Nephron (organoid): ENCODE data around the gene ARG2.

Experiments
- H3K27ac Mint-ChIP-seq, 3 experiments: 2 replicates each; pipeline ENCODE4 v1.8.0; 2020; ENCODE audit warnings: mixed read lengths in 3 of 3, mild to moderate bottlenecking in 2 of 3, moderate library complexity in 1 of 3
- H3K27me3 Mint-ChIP-seq: 2 replicates; pipeline ENCODE4 v1.8.0; 2021; ENCODE audit warnings: low read depth, mild to moderate bottlenecking, moderate library complexity, mixed read lengths
- H3K36me3 Mint-ChIP-seq: 2 replicates; pipeline ENCODE4 v1.8.0; 2020; ENCODE audit warnings: low read depth, mixed read lengths
- H3K4me1 Mint-ChIP-seq: 2 replicates; pipeline ENCODE4 v1.8.0; 2020; ENCODE audit warnings: mixed read lengths
- H3K4me3 Mint-ChIP-seq, 3 experiments: 2 replicates each; pipeline ENCODE4 v1.8.0; 2020; ENCODE audit warnings: mild to moderate bottlenecking in 3 of 3, mixed read lengths in 3 of 3, moderate library complexity in 2 of 3
- H3K9me3 Mint-ChIP-seq: 2 replicates; pipeline ENCODE4 v1.8.0; 2020; ENCODE audit warnings: mixed read lengths
- CTCF ChIP-seq, 3 experiments: fragments of 200-600 bp; sonication (generic); IDR thresholded peaks; one replicate each; pipeline ENCODE4 v1.5.0; 2021; ENCODE audit warnings: antibody characterized with exemption in 3 of 3; ENCODE audit not compliant: unreplicated experiment in 3 of 3

Gene ARG2

DNA sequence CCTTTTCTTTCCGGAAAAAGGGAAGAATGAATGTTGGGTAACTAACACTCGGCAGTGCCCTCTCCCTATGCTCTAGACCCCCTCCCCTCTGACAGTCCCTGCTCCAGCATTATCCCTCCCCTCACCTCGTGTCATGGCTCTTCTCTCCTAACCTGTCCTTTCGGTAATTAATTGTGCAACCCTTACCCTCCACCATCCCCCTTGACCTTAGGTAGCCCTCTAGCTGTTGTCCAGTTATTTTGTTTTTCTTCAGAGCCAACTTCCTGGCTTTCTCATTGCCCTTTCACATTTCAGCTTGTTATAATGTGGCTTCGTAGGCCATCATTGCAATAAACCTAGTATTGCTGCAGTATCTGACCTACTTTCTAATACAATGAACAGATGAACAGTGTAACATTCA lies 11.2 kb downstream of the ARG2 start:
- Mint-ChIP-seq H3K27me3 (no peaks in the 10 kb centered on the region), H3K4me1 (no peaks in the 10 kb centered on the region), H3K36me3 (no peaks in the 10 kb centered on the region), H3K27ac (no peak overlapping the region), H3K4me3 (no peak overlapping the region), H3K9me3 (no peaks in the 10 kb centered on the region)
- TF ChIP-seq CTCF (IDR thresholded peaks at IDR 0.05; ENCODE audit: unreplicated experiment in 3 of 3): no peak

GRCh38 chr14:67633451-67634147 lies 13.9 kb downstream of the ARG2 start:
- H3K4me3 Mint-ChIP-seq: no peak overlapping the region
- no peaks in the 10 kb centered on the region for H3K4me1 Mint-ChIP-seq
- no peak overlapping the region for H3K27ac Mint-ChIP-seq
- no peaks in the 10 kb centered on the region for H3K27me3 Mint-ChIP-seq
- H3K9me3 Mint-ChIP-seq: no peaks in the 10 kb centered on the region
- no peaks in the 10 kb centered on the region for H3K36me3 Mint-ChIP-seq
- no peak for TF ChIP-seq CTCF (IDR thresholded peaks at IDR 0.05; ENCODE audit: unreplicated experiment in 3 of 3)

DNA sequence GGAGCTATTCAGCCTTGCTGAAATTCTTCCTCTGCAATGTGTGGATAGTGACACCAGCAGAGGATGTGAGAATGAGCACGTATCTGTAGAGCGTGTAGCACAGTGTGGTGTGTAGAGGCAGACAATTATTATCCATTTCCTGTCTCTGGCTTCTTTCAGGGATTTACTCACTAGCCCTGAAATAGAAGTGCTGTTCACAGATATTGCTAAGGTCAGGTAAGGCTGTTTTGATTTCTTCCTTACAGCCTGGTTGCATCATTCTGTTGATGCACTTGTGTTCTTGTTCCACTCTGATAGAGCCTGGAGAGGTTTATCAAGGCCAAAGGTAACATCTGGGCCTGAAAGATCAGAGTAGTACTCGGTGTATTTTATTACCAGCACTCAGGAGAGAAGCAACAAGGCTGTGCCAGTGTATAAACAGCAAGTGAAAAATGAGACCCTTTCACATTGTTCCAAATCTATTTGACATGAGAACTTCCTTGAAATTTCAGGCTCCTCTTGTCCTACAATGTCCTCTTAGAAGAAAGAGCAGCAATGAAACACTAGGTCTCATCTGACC lies 16.7 kb downstream of the ARG2 start:
- Mint-ChIP-seq H3K36me3 (no peaks in the 10 kb centered on the region), H3K4me3 (no peak overlapping the region), H3K4me1 (no peaks in the 10 kb centered on the region), H3K9me3 (no peaks in the 10 kb centered on the region), H3K27ac (no peak overlapping the region), H3K27me3 (no peaks in the 10 kb centered on the region)
- TF ChIP-seq CTCF (IDR thresholded peaks at IDR 0.05; ENCODE audit: unreplicated experiment in 3 of 3): no peak

DNA sequence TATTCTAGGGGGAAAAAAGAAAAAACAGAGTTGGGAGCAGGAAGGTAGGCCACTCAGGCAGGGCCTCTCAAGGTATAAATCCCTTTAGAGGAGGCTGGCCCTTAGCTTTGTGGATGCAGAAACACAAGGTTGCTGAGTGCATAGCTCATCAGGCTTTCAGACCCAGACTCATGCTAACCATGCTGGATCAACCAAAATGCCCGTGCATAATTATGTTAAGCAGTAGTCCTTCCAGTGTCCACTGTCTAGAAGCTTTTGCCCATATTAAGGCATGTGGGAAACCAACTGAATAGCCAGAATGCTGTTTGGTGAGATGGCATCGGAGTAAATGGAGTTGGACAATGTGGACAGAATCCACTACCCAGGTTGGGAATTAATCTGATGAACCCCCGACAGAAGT lies 18.9 kb downstream of the ARG2 start:
- Mint-ChIP-seq H3K27me3 (no peaks in the 10 kb centered on the region), H3K36me3 (peaks cover 6% of the 10 kb centered on the region), H3K9me3 (no peaks in the 10 kb centered on the region), H3K4me3 (no peak overlapping the region), H3K4me1 (no peaks in the 10 kb centered on the region), H3K27ac (no peak overlapping the region)
- no peak for TF ChIP-seq CTCF (IDR thresholded peaks at IDR 0.05; ENCODE audit: unreplicated experiment in 3 of 3)

DNA sequence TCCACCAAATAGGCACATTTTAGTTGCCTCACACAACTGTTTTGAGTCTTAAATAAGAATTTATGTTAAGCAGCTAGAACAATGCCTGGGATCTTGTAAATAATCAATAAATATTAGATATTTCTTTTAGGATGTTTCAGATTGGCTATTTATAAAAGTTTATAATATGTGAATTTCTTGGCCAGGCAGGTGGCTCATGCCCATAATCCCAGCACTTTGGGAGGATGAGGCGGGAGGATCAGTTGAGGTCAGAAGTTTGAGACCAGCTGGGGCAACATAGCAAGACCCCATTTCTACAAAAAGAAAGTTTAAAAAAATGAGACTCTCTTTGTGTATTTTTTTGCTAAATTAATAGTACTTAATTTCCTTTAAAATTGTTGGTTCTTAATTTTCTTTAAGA lies 21.8 kb downstream of the ARG2 start:
- Mint-ChIP-seq H3K27ac (no peak overlapping the region), H3K27me3 (no peaks in the 10 kb centered on the region), H3K36me3 (peaks cover 15% of the 10 kb centered on the region), H3K9me3 (no peaks in the 10 kb centered on the region), H3K4me3 (no peak overlapping the region), H3K4me1 (no peaks in the 10 kb centered on the region)
- no peak for TF ChIP-seq CTCF (IDR thresholded peaks at IDR 0.05; ENCODE audit: unreplicated experiment in 3 of 3)
